Measurements from ENCODE around the gene MEGF6. TPM values are rescaled to one million over a fixed set of nuclear protein-coding genes. Genes with fewer than 3 reads are reported as not detected.

The MEGF6 gene
- total and polyA plus RNA-seq, 2 donors (not counting 3 experiments of a cell fraction or from before 2014, with no cell fraction given), result 22.5 to 63.7 TPM

DNA sequence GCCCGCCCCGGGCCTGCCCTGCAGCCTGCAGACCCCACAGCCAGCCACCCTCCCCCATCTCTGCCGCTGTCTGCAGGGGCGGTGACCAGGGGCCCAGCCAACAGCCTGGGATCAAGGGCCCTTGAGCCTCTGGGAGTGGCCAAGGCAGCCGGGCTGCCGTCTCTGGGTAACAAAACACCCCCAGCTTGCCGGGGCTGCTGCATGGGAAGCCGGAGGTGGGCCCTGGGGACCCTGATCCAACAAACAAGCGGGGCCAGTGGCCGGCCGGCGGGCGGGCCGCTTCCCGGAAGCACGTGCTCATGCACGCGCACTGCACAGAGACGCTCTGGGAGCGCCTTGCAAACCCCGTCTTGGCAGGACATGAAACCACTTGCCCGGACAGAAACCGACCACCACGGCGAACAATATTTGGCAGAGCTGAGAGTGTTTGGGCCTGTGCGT is 13.2 kb downstream of the MEGF6 start:
- Histone ChIP-seq H3K27ac (ENCODE audit: insufficient read depth, low read depth, low read length) (no peak overlapping the region), H3K27me3 (ENCODE audit: control insufficient read depth in 2 of 2, insufficient read depth in 2 of 2, low read length in 2 of 2) (no peaks in the 10 kb centered on the region), H3K9ac (replicated peaks; ENCODE audit: extremely low read depth, insufficient read depth, low read length) (no peak overlapping the region), H3K9me3 (replicated peaks; ENCODE audit: control insufficient read depth, insufficient read depth, low read length) (no peaks in the 10 kb centered on the region), H3K4me3 (replicated peaks in 1 of 3; ENCODE audit: insufficient read depth in 1 of 3, low read depth in 1 of 3, low read length in 3 of 3) (no peak overlapping the region), H4K20me1 (replicated peaks; ENCODE audit: control insufficient read depth, extremely low read depth, insufficient read depth, low read length) (no peaks in the 10 kb centered on the region), H3K36me3 (ENCODE audit: control insufficient read depth in 2 of 2, extremely low read depth in 1 of 2, insufficient read depth in 2 of 2, low read length in 2 of 2) (no peaks in the 10 kb centered on the region), H3K4me2 (ENCODE audit: insufficient read depth, low read length) (no peak overlapping the region), H2AFZ (ENCODE audit: low read depth, low read length) (no peak overlapping the region), H3K4me1 (ENCODE audit: control insufficient read depth, extremely low read depth, insufficient read depth, low read length) (peaks cover 9% of the 10 kb centered on the region), H3K9me1 (replicated peaks; ENCODE audit: control insufficient read depth, extremely low read depth, insufficient read depth, low read length) (no peaks in the 10 kb centered on the region), H3K79me2 (ENCODE audit: control insufficient read depth, insufficient read depth, low read length) (no peaks in the 10 kb centered on the region)
- TF ChIP-seq, protein P1, sequence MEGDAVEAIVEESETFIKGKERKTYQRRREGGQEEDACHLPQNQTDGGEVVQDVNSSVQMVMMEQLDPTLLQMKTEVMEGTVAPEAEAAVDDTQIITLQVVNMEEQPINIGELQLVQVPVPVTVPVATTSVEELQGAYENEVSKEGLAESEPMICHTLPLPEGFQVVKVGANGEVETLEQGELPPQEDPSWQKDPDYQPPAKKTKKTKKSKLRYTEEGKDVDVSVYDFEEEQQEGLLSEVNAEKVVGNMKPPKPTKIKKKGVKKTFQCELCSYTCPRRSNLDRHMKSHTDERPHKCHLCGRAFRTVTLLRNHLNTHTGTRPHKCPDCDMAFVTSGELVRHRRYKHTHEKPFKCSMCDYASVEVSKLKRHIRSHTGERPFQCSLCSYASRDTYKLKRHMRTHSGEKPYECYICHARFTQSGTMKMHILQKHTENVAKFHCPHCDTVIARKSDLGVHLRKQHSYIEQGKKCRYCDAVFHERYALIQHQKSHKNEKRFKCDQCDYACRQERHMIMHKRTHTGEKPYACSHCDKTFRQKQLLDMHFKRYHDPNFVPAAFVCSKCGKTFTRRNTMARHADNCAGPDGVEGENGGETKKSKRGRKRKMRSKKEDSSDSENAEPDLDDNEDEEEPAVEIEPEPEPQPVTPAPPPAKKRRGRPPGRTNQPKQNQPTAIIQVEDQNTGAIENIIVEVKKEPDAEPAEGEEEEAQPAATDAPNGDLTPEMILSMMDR (IDR thresholded peaks at IDR 0.05; ENCODE audit: extremely low read depth in 1 of 2, insufficient read depth in 1 of 2, low read depth in 1 of 2, low read length in 2 of 2), result no peak
- TF ChIP-seq, protein P2, sequence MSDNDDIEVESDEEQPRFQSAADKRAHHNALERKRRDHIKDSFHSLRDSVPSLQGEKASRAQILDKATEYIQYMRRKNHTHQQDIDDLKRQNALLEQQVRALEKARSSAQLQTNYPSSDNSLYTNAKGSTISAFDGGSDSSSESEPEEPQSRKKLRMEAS (IDR thresholded peaks at IDR 0.05; ENCODE audit: insufficient read depth, insufficient read length), result peak; percentile 74
- TF ChIP-seq JUN (IDR thresholded peaks at IDR 0.05; ENCODE audit: borderline replicate concordance, insufficient read depth, insufficient read length, low read depth) (no peak), FOS (IDR thresholded peaks at IDR 0.05; ENCODE audit: borderline replicate concordance, insufficient read depth, low read length) (no peak), EZH2 (IDR thresholded peaks at IDR 0.05; ENCODE audit: borderline replicate concordance, low read depth, low read length, severe bottlenecking) (no peak)
- BruUV-seq (replicated peaks), result no TSS peak
- CTCF ChIA-PET, result interaction anchor here (4.0 kb wide), 1 partner anchor 21 kb away, joined by 17 read pairs; no protein-coding TSS in a partner anchor
- DNase-seq (ENCODE audit: low read depth, low spot score) (peak; percentile 19), FAIRE-seq (peak; percentile 15)
- intact Hi-C loops (cut with micrococcal nuclease), result no loop called here
- POLR2A ChIA-PET, result no interaction called here
- dilution Hi-C loops (cut with MboI; ENCODE audit: extremely low pct_ligation_motif_present, low sequenced_read_pairs), result no loop called here

DNA sequence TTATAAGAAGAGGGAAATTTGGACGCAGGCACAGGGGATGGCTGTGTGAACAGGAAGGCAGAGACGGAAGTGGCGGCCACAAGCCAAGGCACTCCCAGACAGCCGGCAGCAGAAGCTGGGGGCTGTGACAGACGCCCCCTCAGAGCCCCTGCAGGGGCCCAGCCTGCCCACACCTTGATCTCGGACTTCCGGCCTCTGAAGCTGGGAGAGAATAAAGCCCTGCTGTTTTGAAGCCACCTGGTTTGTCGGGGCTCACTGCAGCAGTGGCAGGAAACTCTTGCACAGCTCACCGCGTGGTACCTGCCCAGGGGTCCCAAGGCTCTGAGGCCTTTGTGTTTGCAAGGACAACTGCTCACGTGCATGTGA is 13.7 kb downstream of the MEGF6 start:
- Histone ChIP-seq H3K4me3 (replicated peaks in 1 of 3; ENCODE audit: insufficient read depth in 1 of 3, low read depth in 1 of 3, low read length in 3 of 3) (no peak overlapping the region), H3K27ac (ENCODE audit: insufficient read depth, low read depth, low read length) (no peak overlapping the region), H3K9ac (replicated peaks; ENCODE audit: extremely low read depth, insufficient read depth, low read length) (no peak overlapping the region), H2AFZ (ENCODE audit: low read depth, low read length) (no peak overlapping the region), H3K36me3 (ENCODE audit: control insufficient read depth in 2 of 2, extremely low read depth in 1 of 2, insufficient read depth in 2 of 2, low read length in 2 of 2) (no peaks in the 10 kb centered on the region), H3K4me1 (ENCODE audit: control insufficient read depth, extremely low read depth, insufficient read depth, low read length) (peaks cover 9% of the 10 kb centered on the region), H3K79me2 (ENCODE audit: control insufficient read depth, insufficient read depth, low read length) (no peaks in the 10 kb centered on the region), H3K27me3 (ENCODE audit: control insufficient read depth in 2 of 2, insufficient read depth in 2 of 2, low read length in 2 of 2) (no peaks in the 10 kb centered on the region), H3K4me2 (ENCODE audit: insufficient read depth, low read length) (no peak overlapping the region), H3K9me3 (replicated peaks; ENCODE audit: control insufficient read depth, insufficient read depth, low read length) (no peaks in the 10 kb centered on the region), H3K9me1 (replicated peaks; ENCODE audit: control insufficient read depth, extremely low read depth, insufficient read depth, low read length) (no peaks in the 10 kb centered on the region), H4K20me1 (replicated peaks; ENCODE audit: control insufficient read depth, extremely low read depth, insufficient read depth, low read length) (no peaks in the 10 kb centered on the region)
- no TSS peak for BruUV-seq (replicated peaks)
- FAIRE-seq, result no peak
- ChIA-PET CTCF (interaction anchor here (4.0 kb wide), 1 partner anchor 22 kb away, joined by 17 read pairs; no protein-coding TSS in a partner anchor), POLR2A (no interaction called here)
- no peak for TF ChIP-seq FOS (IDR thresholded peaks at IDR 0.05; ENCODE audit: borderline replicate concordance, insufficient read depth, low read length)
- no peak for TF ChIP-seq EZH2 (IDR thresholded peaks at IDR 0.05; ENCODE audit: borderline replicate concordance, low read depth, low read length, severe bottlenecking)
- no peak for DNase-seq (ENCODE audit: low read depth, low spot score)
- dilution Hi-C loops (cut with MboI; ENCODE audit: extremely low pct_ligation_motif_present, low sequenced_read_pairs), result no loop called here
- intact Hi-C loops (cut with micrococcal nuclease), result no loop called here

Data from endothelial cell of umbilical vein (primary cell).